IPS DF 19.7 (cell line): ENCODE results near the gene RNASE2.
"Not testable (repeated sequence)": the region's sequence is repeated elsewhere in the genome, so short reads cannot be mapped to it uniquely, and the experiment has no call there.

Source experiments
- DNase-seq: peaks from one replicate; pipeline ENCODE4 v3.0.0-alpha.2; 2013; ENCODE audit warnings: low read depth, low spot score

Gene RNASE2

GRCh38 chr14:20982646-20983369 is 27.5 kb downstream of the RNASE2 start:
- no peak for DNase-seq

DNA sequence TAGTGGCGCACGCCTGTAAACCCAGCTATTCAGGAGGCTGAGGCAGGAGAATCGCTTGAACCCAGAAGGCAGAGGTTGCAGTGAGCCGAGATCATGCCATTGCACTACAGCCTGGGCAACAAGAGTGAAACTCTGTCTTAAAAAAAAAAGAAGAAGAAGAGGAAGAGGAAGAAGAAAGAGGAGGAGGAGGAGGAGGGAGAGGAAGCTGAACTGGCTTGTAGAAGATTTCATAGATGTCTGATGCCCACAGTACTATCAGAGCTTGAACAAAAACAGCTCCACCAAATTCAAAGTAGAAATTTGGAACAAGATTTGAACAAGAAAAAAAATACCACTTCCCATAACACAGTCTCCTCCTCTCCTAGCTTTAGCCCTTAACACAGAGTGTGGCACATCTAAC is 30.4 kb downstream of the RNASE2 start:
- not testable (repeated sequence) for DNase-seq

DNA sequence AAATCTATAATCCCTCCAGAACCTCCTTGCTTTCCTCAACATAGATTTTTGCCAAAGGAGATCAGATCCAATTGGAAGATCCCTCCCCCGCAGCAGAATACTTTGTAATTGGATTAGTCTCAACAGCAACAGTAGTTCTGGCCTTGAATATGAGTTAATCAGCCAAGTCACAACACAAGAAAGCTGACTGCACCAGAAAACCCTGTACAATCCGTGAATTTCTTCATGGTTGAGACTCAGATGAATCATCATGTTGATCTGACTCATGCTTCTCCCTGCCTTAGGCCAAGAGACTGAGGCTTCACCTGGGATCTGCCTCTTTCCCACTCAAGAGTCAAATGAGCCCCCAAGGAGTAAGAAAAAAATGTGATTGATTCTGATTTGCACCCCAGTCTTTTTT is 31.5 kb downstream of the RNASE2 start:
- no peak for DNase-seq

- DNase-seq = no peak
Measured at GRCh38 chr14:20988717-20989470, 33.6 kb downstream of the RNASE2 start.

DNA sequence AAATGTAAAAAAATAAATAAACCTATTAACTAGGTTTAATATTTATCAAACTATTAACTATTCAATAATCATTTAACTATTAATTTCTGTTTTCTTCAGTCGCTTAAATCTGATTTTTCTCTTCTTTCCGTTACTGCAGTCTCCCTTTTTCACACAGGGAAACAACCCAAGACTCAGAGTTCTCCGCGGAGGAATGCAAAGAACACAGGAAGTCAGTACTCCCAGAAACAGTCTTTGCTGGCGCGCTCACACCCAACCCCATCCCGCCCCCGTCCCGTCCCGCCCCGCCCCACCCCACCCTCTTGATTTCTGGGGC is 34.1 kb downstream of the RNASE2 start:
- DNase-seq = no peak

DNA sequence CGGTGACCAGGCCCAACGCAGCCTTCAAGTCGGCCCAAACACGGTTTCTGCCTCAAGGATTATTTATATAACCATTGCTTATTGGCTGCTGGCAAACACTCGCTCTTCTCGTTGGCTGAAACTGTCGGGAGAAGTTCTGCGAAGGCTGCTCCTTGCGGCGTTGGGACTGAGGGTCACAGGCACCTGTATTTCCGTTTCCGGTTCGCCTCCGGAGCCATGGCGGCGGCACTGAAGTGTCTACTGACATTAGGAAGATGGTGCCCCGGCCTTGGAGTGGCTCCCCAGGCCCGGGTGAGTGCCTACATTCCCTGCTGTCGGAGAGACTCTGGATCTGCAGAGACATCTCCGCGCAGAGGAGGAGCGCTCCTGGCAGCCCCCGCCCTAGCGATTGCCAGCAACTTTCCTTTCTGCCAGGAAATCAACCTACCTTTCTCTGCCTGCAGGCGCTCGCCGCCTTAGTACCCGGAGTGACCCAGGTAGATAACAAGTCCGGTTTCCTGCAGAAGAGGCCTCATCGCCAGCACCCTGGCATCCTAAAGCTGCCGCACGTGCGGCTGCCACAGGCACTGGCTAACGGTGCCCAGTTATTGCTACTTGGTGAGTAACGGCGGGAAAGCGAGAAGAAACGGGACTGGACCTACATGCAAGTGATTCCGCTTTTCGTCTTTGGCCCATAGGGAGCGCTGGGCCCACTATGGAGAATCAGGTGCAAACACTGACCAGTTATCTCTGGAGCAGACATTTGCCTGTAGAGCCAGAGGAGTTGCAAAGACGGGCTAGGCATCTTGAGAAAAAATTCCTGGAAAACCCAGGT is 34.7 kb downstream of the RNASE2 start, which contains the start of gene METTL17:
Gene METTL17 (plus strand): TSS at position 194 of the 814 bp plus-strand sequence. CDS start 23 bp downstream, at position 217.
- DNase-seq = peak; percentile 96

GRCh38 chr14:20996521-20996920 is 41.2 kb downstream of the RNASE2 start:
- no peak for DNase-seq

DNA sequence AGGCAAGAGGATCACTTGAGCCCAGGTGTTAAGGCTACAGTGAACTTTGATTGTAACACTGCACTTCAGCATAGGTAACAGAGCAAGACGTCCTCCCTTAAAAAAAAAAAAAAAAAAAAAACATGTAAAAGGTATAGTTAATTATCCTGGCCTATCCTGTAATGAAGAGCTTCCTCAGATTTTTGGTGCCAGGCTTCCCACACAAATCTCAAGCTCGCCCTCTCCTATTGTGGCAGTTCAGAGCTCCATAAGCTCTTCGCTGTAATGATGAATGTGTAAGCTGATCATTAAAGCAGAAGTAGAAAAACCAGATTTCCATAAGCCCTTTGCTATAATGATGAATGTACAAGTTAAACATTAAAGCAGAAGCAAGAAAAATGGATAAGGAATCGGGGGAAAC is 41.8 kb downstream of the RNASE2 start:
- DNase-seq = no peak

DNA sequence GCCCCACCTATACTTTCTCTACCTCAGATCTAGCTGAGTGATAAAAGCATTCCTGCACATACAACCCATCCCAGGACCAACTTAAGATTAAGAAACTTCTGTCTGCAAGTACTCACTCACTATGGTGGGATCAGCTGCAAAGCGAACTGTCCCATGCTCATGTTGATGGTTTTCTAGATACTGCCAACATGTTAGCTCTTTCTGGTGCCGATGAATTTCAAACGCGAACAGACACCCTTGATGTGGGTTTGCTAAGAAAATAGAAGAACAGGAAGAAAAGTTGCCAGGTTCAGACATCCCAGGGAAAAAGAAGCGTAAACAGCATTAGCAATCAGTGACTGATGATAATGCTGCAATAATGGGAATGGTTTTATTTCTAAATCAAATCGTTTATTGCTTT is 42.3 kb downstream of the RNASE2 start:
- no peak for DNase-seq

GRCh38 chr14:20998139-20998538 is 42.9 kb downstream of the RNASE2 start:
- no peak for DNase-seq

DNA sequence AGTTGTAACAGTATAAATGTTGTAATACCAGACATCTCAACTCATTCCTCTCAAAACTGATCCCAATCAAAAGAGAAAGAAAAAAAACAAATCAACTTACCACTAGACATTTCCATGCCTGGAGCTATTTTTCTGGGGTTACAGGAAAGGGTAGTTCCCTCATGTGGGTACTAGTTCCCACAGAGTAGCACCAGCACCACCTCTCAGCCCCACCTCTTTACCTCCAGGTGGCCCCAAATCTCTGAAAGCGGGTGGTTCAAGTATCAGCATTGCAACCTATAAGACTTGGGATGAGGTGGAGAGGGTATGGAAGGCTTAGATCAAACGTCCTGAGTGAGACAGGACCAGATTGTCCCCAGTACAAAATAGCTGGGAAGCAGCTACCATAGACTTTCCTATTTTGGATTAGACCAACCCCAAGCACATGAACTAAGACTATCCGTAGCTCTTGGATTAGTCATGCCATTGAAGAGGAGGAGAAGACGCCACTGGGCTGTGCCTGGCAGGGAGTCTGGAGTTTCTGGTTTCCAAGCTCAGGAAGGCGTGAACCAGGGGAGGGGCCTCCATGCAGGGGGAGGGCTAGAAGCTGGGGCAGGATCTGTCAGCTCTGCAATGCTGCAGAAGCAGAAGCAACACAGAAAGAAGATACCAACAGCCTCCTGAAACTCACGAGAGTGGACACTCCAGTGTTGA is 43.5 kb downstream of the RNASE2 start, which contains the start of gene SLC39A2:
Gene SLC39A2 (plus strand): TSS at position 620 of the 693 bp plus-strand sequence. CDS start 154 bp downstream, outside the sequence.
- DNase-seq = no peak

GRCh38 chr14:20999591-20999990 is 44.3 kb downstream of the RNASE2 start:
- DNase-seq = no peak

DNA sequence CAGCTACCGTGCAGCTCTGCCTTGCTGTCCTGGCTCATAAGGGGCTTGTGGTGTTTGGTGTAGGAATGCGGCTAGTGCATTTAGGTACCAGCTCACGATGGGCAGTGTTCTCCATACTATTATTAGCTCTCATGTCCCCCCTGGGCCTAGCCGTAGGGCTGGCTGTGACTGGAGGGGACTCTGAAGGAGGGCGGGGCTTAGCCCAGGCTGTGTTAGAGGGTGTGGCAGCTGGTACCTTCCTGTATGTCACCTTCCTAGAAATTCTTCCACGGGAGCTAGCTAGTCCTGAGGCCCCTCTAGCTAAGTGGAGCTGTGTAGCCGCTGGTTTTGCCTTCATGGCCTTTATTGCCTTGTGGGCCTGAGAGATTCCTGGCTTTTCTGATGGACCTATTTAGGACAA is 45.9 kb downstream of the RNASE2 start:
- no peak for DNase-seq

GRCh38 chr14:21003788-21004346 is 48.6 kb downstream of the RNASE2 start:
- no peak for DNase-seq
